Keratinocyte (primary cell): ENCODE results near the gene SPECC1L. TPM values are rescaled to one million over a fixed set of nuclear protein-coding genes. Genes with fewer than 3 reads are reported as not detected.

Source experiments
- DNase-seq: peaks from one replicate; pipeline ENCODE4 v3.0.0-alpha.2; 2011; ENCODE audit warnings: low read depth, missing footprints, low spot score
- FAIRE-seq: peaks from 2 replicates; lab custom pipeline; 2011; peaks lifted over from hg19 to GRCh38; lab: Jason Lieb, UNC
- H2AFZ ChIP-seq: 2 replicates; pipeline ENCODE4 v1.6.0; 2012; ENCODE audit warnings: low read length, control low read depth, inconsistent platforms; ENCODE audit not compliant: control insufficient read depth
- H3K27ac ChIP-seq: 2 replicates; pipeline ENCODE4 v1.5.1; 2011; ENCODE audit warnings: low read length; ENCODE audit not compliant: control insufficient read depth, insufficient read depth
- H3K27me3 ChIP-seq: 3 replicates; pipeline ENCODE4 v1.6.0; 2011; ENCODE audit warnings: low read length; ENCODE audit not compliant: control insufficient read depth, insufficient read depth; ENCODE audit errors: extremely low read depth
- H3K36me3 ChIP-seq, 2 experiments: 2 replicates in 1 of 2; 3 replicates in 1 of 2; pipeline ENCODE4 v1.5.1; 2011; ENCODE audit warnings: low read length in 2 of 2, mild to moderate bottlenecking in 1 of 2; ENCODE audit not compliant: control insufficient read depth in 2 of 2, insufficient read depth in 2 of 2; ENCODE audit errors: extremely low read depth in 1 of 2
- H3K4me1 ChIP-seq: 3 replicates; pipeline ENCODE4 v1.5.1; 2011; ENCODE audit warnings: low read length; ENCODE audit not compliant: control insufficient read depth, insufficient read depth; ENCODE audit errors: extremely low read depth
- H3K4me2 ChIP-seq: 3 replicates; pipeline ENCODE4 v1.6.0; 2011; ENCODE audit warnings: low read depth, low read length; ENCODE audit not compliant: control insufficient read depth, insufficient read depth; ENCODE audit errors: extremely low read depth
- H3K4me3 ChIP-seq, 3 experiments: fragments of 200-600 bp in 1 of 3; sonication (generic) in 1 of 3; 2 replicates in 2 of 3; 3 replicates in 1 of 3; pipeline ENCODE4 v1.5.1; 2011 to 2016; ENCODE audit warnings: low read length in 3 of 3, mild to moderate bottlenecking in 3 of 3, control low read depth in 2 of 3, inconsistent platforms in 1 of 3, low read depth in 1 of 3, mixed read lengths in 1 of 3, mixed run types in 1 of 3, moderate library complexity in 1 of 3; ENCODE audit not compliant: control insufficient read depth in 2 of 3, insufficient read depth in 2 of 3; ENCODE audit errors: extremely low read depth in 1 of 3
- H3K79me2 ChIP-seq: 2 replicates; pipeline ENCODE4 v1.6.0; 2012; ENCODE audit warnings: low read length; ENCODE audit not compliant: control insufficient read depth, insufficient read depth
- H3K9ac ChIP-seq: 3 replicates; pipeline ENCODE4 v1.6.0; 2011; ENCODE audit warnings: low read length; ENCODE audit not compliant: control insufficient read depth, insufficient read depth; ENCODE audit errors: extremely low read depth
- H3K9me1 ChIP-seq: 3 replicates; pipeline ENCODE4 v1.6.0; 2011; ENCODE audit warnings: low read length; ENCODE audit not compliant: control insufficient read depth, insufficient read depth; ENCODE audit errors: extremely low read depth
- H3K9me3 ChIP-seq: 2 replicates; pipeline ENCODE4 v1.5.1; 2012; ENCODE audit warnings: low read depth, low read length; ENCODE audit not compliant: control insufficient read depth
- H4K20me1 ChIP-seq: 3 replicates; pipeline ENCODE4 v1.6.0; 2011; ENCODE audit warnings: low read length; ENCODE audit not compliant: control insufficient read depth, insufficient read depth; ENCODE audit errors: extremely low read depth
- CTCF ChIP-seq, 3 experiments: IDR thresholded peaks in 1 of 3; conservative IDR thresholded peaks in 1 of 3; optimal IDR thresholded peaks in 1 of 3; 2 replicates in 2 of 3; 3 replicates in 1 of 3; pipeline versions ENCODE3 to v1.5.1; 2011; ENCODE audit warnings: low read length in 3 of 3, mild to moderate bottlenecking in 3 of 3, moderate library complexity in 2 of 3, control low read depth in 1 of 3, inconsistent platforms in 1 of 3; ENCODE audit not compliant: insufficient read depth in 2 of 3; ENCODE audit errors: extremely low read depth in 1 of 3
- EZH2 ChIP-seq: IDR thresholded peaks from one replicate; pipeline ENCODE4 v1.6.1; 2012; ENCODE audit warnings: inconsistent platforms, mild to moderate bottlenecking, low read length, moderate library complexity
- dilution Hi-C: fragments of 300-500 bp; cut with MboI; formaldehyde crosslinking; loops from one replicate; pipeline ENCODE4 v1.7.0; 2020; ENCODE audit warnings: low sequenced_read_pairs; ENCODE audit not compliant: extremely low pct_ligation_motif_present
- polyA plus RNA-seq, 5 experiments: library from polyadenylated mRNA; depleted of rRNA in 3 of 5; stranded (reverse) in 3 of 5; stranded (forward) in 1 of 5; unstranded in 1 of 5; fragments of >200 nt; gene quantifications; 1 replicate in 1 of 5; 2 replicates in 3 of 5; 3 replicates in 1 of 5; pipeline versions ENCODE4 v1.2.1 to v1.2.3, GENCODE V29; 2011 to 2012; ENCODE audit warnings: missing spikeins in 2 of 5, low read depth in 1 of 5, low replicate concordance in 1 of 5

Gene SPECC1L
- polyA plus RNA-seq, 1 donor (not counting 4 experiments of a cell fraction or from before 2014, with no cell fraction given) = 19.3 TPM

GRCh38 chr22:24333301-24333700 is 62.7 kb downstream of the SPECC1L start:
- H3K36me3 ChIP-seq = peaks cover 11 to 21% of the 10 kb centered on the region in 2 experiments
- no peak overlapping the region for H3K4me2 ChIP-seq
- TF ChIP-seq EZH2 = no peak
- TF ChIP-seq CTCF (optimal IDR thresholded peaks at IDR 0.05 in 1 of 3, IDR thresholded peaks at IDR 0.05 in 1 of 3, conservative IDR thresholded peaks at IDR 0.05 in 1 of 3; ENCODE audit: extremely low read depth in 1 of 3, insufficient read depth in 2 of 3, low read length in 3 of 3) = no peak
- no peaks in the 10 kb centered on the region for H3K27me3 ChIP-seq
- no peak for FAIRE-seq
- H3K27ac ChIP-seq = no peak overlapping the region
- peaks cover 8% of the 10 kb centered on the region for H3K4me1 ChIP-seq
- H3K9ac ChIP-seq = no peak overlapping the region
- H2AFZ ChIP-seq = no peak overlapping the region
- H3K4me3 ChIP-seq = no peak overlapping the region
- H3K9me1 ChIP-seq = no peaks in the 10 kb centered on the region
- no peaks in the 10 kb centered on the region for H4K20me1 ChIP-seq
- H3K9me3 ChIP-seq = no peaks in the 10 kb centered on the region
- no peaks in the 10 kb centered on the region for H3K79me2 ChIP-seq
- dilution Hi-C loops = no loop called here
- DNase-seq = no peak

- no peak overlapping the region for H2AFZ ChIP-seq
- DNase-seq (no peak), FAIRE-seq (no peak)
- no peaks in the 10 kb centered on the region for H4K20me1 ChIP-seq
- H3K4me2 ChIP-seq = no peak overlapping the region
- no peaks in the 10 kb centered on the region for H3K9me1 ChIP-seq
- TF ChIP-seq EZH2 (no peak), CTCF (optimal IDR thresholded peaks at IDR 0.05 in 1 of 3, IDR thresholded peaks at IDR 0.05 in 1 of 3, conservative IDR thresholded peaks at IDR 0.05 in 1 of 3; ENCODE audit: extremely low read depth in 1 of 3, insufficient read depth in 2 of 3, low read length in 3 of 3) (no peak)
- no peaks in the 10 kb centered on the region for H3K27me3 ChIP-seq
- no peak overlapping the region for H3K9ac ChIP-seq
- dilution Hi-C loops = no loop called here
- peaks cover 14 to 19% of the 10 kb centered on the region in 2 experiments for H3K36me3 ChIP-seq
- no peak overlapping the region for H3K27ac ChIP-seq
- no peaks in the 10 kb centered on the region for H3K79me2 ChIP-seq
- H3K9me3 ChIP-seq = no peaks in the 10 kb centered on the region
- peaks cover 4% of the 10 kb centered on the region for H3K4me1 ChIP-seq
- H3K4me3 ChIP-seq = no peak overlapping the region
Measured at GRCh38 chr22:24335496-24335895, 64.9 kb downstream of the SPECC1L start.
